Measurements from ENCODE around the gene HP.
A peak's percentile ranks its signal among the peaks of the same experiment; 100 is the strongest.

Gene HP

DNA sequence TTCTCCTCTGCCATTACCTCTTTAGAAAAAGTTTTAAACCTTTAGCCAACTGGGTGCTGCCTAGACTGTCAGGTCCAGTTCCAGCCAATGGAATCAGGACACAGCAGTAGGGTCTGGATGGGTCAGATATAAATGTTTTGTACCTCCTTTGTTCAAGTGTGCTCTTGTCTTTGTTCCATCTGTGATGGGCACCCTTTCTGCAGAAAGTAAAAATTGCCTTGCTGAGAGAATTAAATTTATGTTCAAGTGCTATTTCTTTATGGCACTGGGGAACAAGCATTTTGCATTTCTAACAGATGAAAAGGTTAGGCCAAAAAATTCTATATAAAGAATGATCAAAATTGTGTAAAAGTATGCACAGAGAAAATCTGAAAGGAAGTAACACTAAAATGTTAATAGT, 5.2 kb upstream of the HP start:
- Histone ChIP-seq H2AFZ (ENCODE audit: low read length) (no peak overlapping the region), H3K4me2 (ENCODE audit: insufficient read depth, low read length, poor library complexity, severe bottlenecking) (no peak overlapping the region), H2BK15ac (ENCODE audit: low read length) (no peak overlapping the region)

DNA sequence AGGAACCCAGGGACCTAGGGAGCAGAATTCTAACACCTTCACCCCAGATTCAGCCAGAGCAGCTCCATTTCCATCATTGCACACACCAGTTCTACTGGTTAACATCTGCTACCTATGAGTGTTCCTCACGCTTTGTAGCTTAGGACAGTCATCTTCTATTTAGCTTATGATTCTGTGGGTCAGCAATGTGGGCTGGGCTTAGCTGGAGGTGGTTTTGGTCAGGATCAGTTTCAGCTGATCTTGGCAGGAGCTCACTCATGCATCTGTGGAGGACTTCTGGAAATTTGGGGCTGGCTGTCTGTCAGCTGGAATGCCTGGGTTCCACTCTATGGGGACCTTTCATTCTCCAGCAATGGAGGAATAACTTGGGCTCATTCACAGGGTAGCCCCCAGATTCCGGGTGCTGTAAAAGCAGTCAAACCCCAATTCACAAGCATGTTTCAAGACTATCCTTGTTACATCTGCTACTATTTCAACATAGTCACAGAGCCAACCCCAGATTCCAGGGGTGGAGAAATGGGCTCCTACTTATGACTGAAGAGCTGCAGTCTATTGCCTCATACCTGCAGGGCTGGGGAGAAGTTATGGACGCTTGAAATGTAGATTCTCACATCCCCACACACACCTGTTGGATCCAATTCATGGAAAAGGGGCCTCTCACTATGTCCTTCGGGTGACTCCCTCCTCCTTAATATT, 3.4 kb upstream of the HP start:
- no peak overlapping the region for H3K14ac ChIP-seq (ENCODE audit: low read length)
- H3K36me3 ChIP-seq (replicated peaks in 1 of 2; ENCODE audit: control insufficient read depth in 2 of 2, insufficient read depth in 2 of 2, low read length in 2 of 2): no peaks in the 10 kb centered on the region
- H3K79me1 ChIP-seq (ENCODE audit: low read depth, low read length): no peaks in the 10 kb centered on the region
- no peak overlapping the region for H2BK15ac ChIP-seq (ENCODE audit: low read length)
- H2BK120ac ChIP-seq (ENCODE audit: low read depth, low read length): no peak overlapping the region
- no peaks in the 10 kb centered on the region for H3K27me3 ChIP-seq (ENCODE audit: control insufficient read depth in 3 of 3, insufficient read depth in 3 of 3, low read depth in 1 of 3, low read length in 3 of 3)
- no peak overlapping the region for H3K9ac ChIP-seq (ENCODE audit: low read depth, low read length, poor library complexity)
- H2AK5ac ChIP-seq (ENCODE audit: low read depth, low read length): no peak overlapping the region
- H3K4me1 ChIP-seq (ENCODE audit: control insufficient read depth in 2 of 2, insufficient read depth in 1 of 2, low read depth in 1 of 2, low read length in 2 of 2): no peaks in the 10 kb centered on the region
- WGBS, 2 donors (ENCODE audit: extremely low coverage in 2 of 2, insufficient read length in 2 of 2, insufficient replicate concordance in 1 of 2): no CpG with 5 or more reads among the region's 4 CpGs
- DNase-seq (ENCODE audit: low spot score): no peak
- H3K27ac ChIP-seq (replicated peaks; ENCODE audit: low read length): no peak overlapping the region
- H3K23ac ChIP-seq (ENCODE audit: low read depth, low read length, poor library complexity): no peak overlapping the region
- no peak overlapping the region for H2BK12ac ChIP-seq (ENCODE audit: low read length)
- H4K91ac ChIP-seq (ENCODE audit: low read depth, low read length, poor library complexity): no peak overlapping the region
- H2AFZ ChIP-seq (ENCODE audit: low read length): no peak overlapping the region
- no peak overlapping the region for H4K8ac ChIP-seq (ENCODE audit: low read depth, low read length)
- H3K9me3 ChIP-seq (replicated peaks in 1 of 2; ENCODE audit: control insufficient read depth in 2 of 2, insufficient read depth in 1 of 2, low read depth in 1 of 2, low read length in 2 of 2): peaks cover 0 to 4% of the 10 kb centered on the region in 2 donors
- no peak overlapping the region for H3K4ac ChIP-seq (ENCODE audit: low read length)
- H2BK5ac ChIP-seq (ENCODE audit: low read length): no peak overlapping the region
- no peak overlapping the region for H3K18ac ChIP-seq (ENCODE audit: low read length)
- H3K4me3 ChIP-seq (ENCODE audit: low read length in 2 of 2): no peak overlapping the region
- H3K4me2 ChIP-seq (ENCODE audit: insufficient read depth, low read length, poor library complexity, severe bottlenecking): no peak overlapping the region

More for the DNA sequence above, 5.2 kb upstream of the HP start:
- no peak overlapping the region for H4K8ac ChIP-seq (ENCODE audit: low read depth, low read length)
- no peaks in the 10 kb centered on the region for H3K4me1 ChIP-seq (ENCODE audit: control insufficient read depth in 2 of 2, insufficient read depth in 1 of 2, low read depth in 1 of 2, low read length in 2 of 2)
- H3K79me1 ChIP-seq (ENCODE audit: low read depth, low read length): no peaks in the 10 kb centered on the region
- no peak overlapping the region for H3K23ac ChIP-seq (ENCODE audit: low read depth, low read length, poor library complexity)
- H3K9me3 ChIP-seq (replicated peaks in 1 of 2; ENCODE audit: control insufficient read depth in 2 of 2, insufficient read depth in 1 of 2, low read depth in 1 of 2, low read length in 2 of 2): peaks cover 0 to 4% of the 10 kb centered on the region in 2 donors
- H2BK120ac ChIP-seq (ENCODE audit: low read depth, low read length): no peak overlapping the region
- no peak overlapping the region for H3K4me3 ChIP-seq (ENCODE audit: low read length in 2 of 2)
- no peak overlapping the region for H2BK12ac ChIP-seq (ENCODE audit: low read length)
- no peaks in the 10 kb centered on the region for H3K27me3 ChIP-seq (ENCODE audit: control insufficient read depth in 3 of 3, insufficient read depth in 3 of 3, low read depth in 1 of 3, low read length in 3 of 3)
- H3K14ac ChIP-seq (ENCODE audit: low read length): no peak overlapping the region
- H4K91ac ChIP-seq (ENCODE audit: low read depth, low read length, poor library complexity): no peak overlapping the region
- DNase-seq (ENCODE audit: low spot score): no peak
- H3K4ac ChIP-seq (ENCODE audit: low read length): no peak overlapping the region
- H3K18ac ChIP-seq (ENCODE audit: low read length): no peak overlapping the region
- no peak overlapping the region for H2AK5ac ChIP-seq (ENCODE audit: low read depth, low read length)
- no peak overlapping the region for H3K9ac ChIP-seq (ENCODE audit: low read depth, low read length, poor library complexity)
- no peak overlapping the region for H3K27ac ChIP-seq (replicated peaks; ENCODE audit: low read length)
- H2BK5ac ChIP-seq (ENCODE audit: low read length): no peak overlapping the region
- H3K36me3 ChIP-seq (replicated peaks in 1 of 2; ENCODE audit: control insufficient read depth in 2 of 2, insufficient read depth in 2 of 2, low read length in 2 of 2): no peaks in the 10 kb centered on the region

DNA sequence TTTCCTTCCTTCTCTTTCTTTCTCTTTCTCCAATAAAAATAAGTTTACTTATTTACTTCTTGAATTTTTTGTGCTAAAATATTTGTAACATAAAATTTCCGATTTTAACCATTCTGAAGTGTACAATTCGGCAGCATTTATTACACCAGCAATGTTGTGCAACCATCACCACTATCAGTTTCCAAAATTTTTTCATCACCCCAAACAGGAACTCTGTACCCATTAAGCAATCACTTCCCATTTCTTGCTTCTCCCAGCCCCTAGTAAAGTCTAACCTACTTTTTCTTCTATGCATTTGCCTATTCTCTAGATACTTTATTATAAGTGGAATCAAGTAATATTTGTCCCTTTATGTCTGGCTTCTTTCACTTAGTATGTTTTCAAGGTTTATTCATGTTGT, 2.5 kb upstream of the HP start:
- no peak overlapping the region for H3K4me3 ChIP-seq (ENCODE audit: low read length in 2 of 2)
- DNase-seq (ENCODE audit: low spot score): no peak

DNA sequence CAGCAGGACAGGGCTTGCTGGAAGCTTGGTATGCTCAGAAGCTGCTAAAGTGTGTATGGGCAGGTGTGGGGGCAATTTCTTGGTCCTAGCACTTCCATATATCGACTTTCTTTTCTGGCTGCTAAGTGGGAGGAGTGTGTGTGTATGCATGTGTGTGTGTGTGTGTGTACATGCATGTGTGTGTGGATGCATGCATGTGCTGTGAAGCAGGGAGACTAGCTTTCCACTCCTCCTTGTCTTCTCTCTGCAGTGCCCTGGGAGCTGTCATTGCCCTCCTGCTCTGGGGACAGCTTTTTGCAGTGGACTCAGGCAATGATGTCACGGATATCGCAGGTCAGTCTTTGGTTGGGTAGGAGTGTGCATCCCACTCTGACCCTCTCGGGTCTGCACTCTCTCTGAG, 1.6 kb downstream of the HP start:
- WGBS, 2 donors (ENCODE audit: extremely low coverage in 2 of 2, insufficient read length in 2 of 2, insufficient replicate concordance in 1 of 2): no CpG with 5 or more reads among the region's 4 CpGs
- peak overlapping the region; percentile 13 for H2BK5ac ChIP-seq (ENCODE audit: low read length)
- H3K18ac ChIP-seq (ENCODE audit: low read length): peak overlapping the region; percentile 28
- DNase-seq (ENCODE audit: low spot score): no peak
- no peak overlapping the region for H2BK12ac ChIP-seq (ENCODE audit: low read length)
- no peak overlapping the region for H3K4me3 ChIP-seq (ENCODE audit: low read length in 2 of 2)
- H2AK5ac ChIP-seq (ENCODE audit: low read depth, low read length): no peak overlapping the region
- no peaks in the 10 kb centered on the region for H3K36me3 ChIP-seq (replicated peaks in 1 of 2; ENCODE audit: control insufficient read depth in 2 of 2, insufficient read depth in 2 of 2, low read length in 2 of 2)
- no peak overlapping the region for H2BK120ac ChIP-seq (ENCODE audit: low read depth, low read length)
- peak overlapping the region; percentile 60 for H3K9ac ChIP-seq (ENCODE audit: low read depth, low read length, poor library complexity)
- no peak overlapping the region for H4K91ac ChIP-seq (ENCODE audit: low read depth, low read length, poor library complexity)
- H4K8ac ChIP-seq (ENCODE audit: low read depth, low read length): no peak overlapping the region
- H3K4me2 ChIP-seq (ENCODE audit: insufficient read depth, low read length, poor library complexity, severe bottlenecking): no peak overlapping the region
- no peaks in the 10 kb centered on the region for H3K9me3 ChIP-seq (replicated peaks in 1 of 2; ENCODE audit: control insufficient read depth in 2 of 2, insufficient read depth in 1 of 2, low read depth in 1 of 2, low read length in 2 of 2)
- no peak overlapping the region for H2AFZ ChIP-seq (ENCODE audit: low read length)
- no peaks in the 10 kb centered on the region for H3K27me3 ChIP-seq (ENCODE audit: control insufficient read depth in 3 of 3, insufficient read depth in 3 of 3, low read depth in 1 of 3, low read length in 3 of 3)
- H3K4ac ChIP-seq (ENCODE audit: low read length): peak overlapping the region; percentile 53
- peak overlapping the region; percentile 85 for H3K23ac ChIP-seq (ENCODE audit: low read depth, low read length, poor library complexity)
- H3K27ac ChIP-seq (replicated peaks; ENCODE audit: low read length): no peak overlapping the region
- no peak overlapping the region for H3K14ac ChIP-seq (ENCODE audit: low read length)
- H3K4me1 ChIP-seq (ENCODE audit: control insufficient read depth in 2 of 2, insufficient read depth in 1 of 2, low read depth in 1 of 2, low read length in 2 of 2): no peaks in the 10 kb centered on the region
- no peaks in the 10 kb centered on the region for H3K79me1 ChIP-seq (ENCODE audit: low read depth, low read length)
- H2BK15ac ChIP-seq (ENCODE audit: low read length): no peak overlapping the region

More for the DNA sequence above, 2.5 kb upstream of the HP start:
- no CpG with 5 or more reads among the region's 2 CpGs for WGBS, 2 donors (ENCODE audit: extremely low coverage in 2 of 2, insufficient read length in 2 of 2, insufficient replicate concordance in 1 of 2)
- no peak overlapping the region for H3K23ac ChIP-seq (ENCODE audit: low read depth, low read length, poor library complexity)
- no peaks in the 10 kb centered on the region for H3K27me3 ChIP-seq (ENCODE audit: control insufficient read depth in 3 of 3, insufficient read depth in 3 of 3, low read depth in 1 of 3, low read length in 3 of 3)
- H2BK12ac ChIP-seq (ENCODE audit: low read length): no peak overlapping the region
- no peak overlapping the region for H3K27ac ChIP-seq (replicated peaks; ENCODE audit: low read length)
- H2BK120ac ChIP-seq (ENCODE audit: low read depth, low read length): no peak overlapping the region
- H4K8ac ChIP-seq (ENCODE audit: low read depth, low read length): no peak overlapping the region
- H3K79me1 ChIP-seq (ENCODE audit: low read depth, low read length): no peaks in the 10 kb centered on the region
- no peak overlapping the region for H4K91ac ChIP-seq (ENCODE audit: low read depth, low read length, poor library complexity)
- H3K14ac ChIP-seq (ENCODE audit: low read length): no peak overlapping the region
- no peak overlapping the region for H2AFZ ChIP-seq (ENCODE audit: low read length)
- no peak overlapping the region for H2BK5ac ChIP-seq (ENCODE audit: low read length)
- peaks cover 0 to 4% of the 10 kb centered on the region in 2 donors for H3K9me3 ChIP-seq (replicated peaks in 1 of 2; ENCODE audit: control insufficient read depth in 2 of 2, insufficient read depth in 1 of 2, low read depth in 1 of 2, low read length in 2 of 2)
- H3K36me3 ChIP-seq (replicated peaks in 1 of 2; ENCODE audit: control insufficient read depth in 2 of 2, insufficient read depth in 2 of 2, low read length in 2 of 2): no peaks in the 10 kb centered on the region
- no peak overlapping the region for H3K9ac ChIP-seq (ENCODE audit: low read depth, low read length, poor library complexity)
- H2BK15ac ChIP-seq (ENCODE audit: low read length): no peak overlapping the region
- no peak overlapping the region for H3K4me2 ChIP-seq (ENCODE audit: insufficient read depth, low read length, poor library complexity, severe bottlenecking)
- H3K4ac ChIP-seq (ENCODE audit: low read length): no peak overlapping the region
- H2AK5ac ChIP-seq (ENCODE audit: low read depth, low read length): no peak overlapping the region
- H3K18ac ChIP-seq (ENCODE audit: low read length): no peak overlapping the region
- no peaks in the 10 kb centered on the region for H3K4me1 ChIP-seq (ENCODE audit: control insufficient read depth in 2 of 2, insufficient read depth in 1 of 2, low read depth in 1 of 2, low read length in 2 of 2)

All from neuronal stem cell (in vitro differentiated cells).